ENCODE measurements around the gene CAB39L.

DNA sequence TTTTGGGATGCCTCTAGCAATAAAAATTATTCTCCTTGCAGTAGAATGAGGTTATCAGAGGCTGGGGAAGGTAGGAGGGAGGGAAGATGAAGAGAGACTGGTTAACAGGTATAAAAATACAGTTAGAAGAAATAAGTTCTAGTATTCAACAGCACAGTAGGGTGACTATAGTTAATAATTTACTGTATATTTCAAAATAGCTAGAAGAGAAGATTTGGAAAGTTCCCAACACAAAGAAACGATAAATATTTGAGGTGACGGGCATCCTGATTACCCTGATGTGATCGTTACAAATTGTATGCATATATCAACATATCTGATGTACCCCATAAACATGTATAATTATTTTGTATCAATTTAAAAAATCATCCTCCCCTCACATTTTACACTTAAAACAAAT lies 102.3 kb downstream of the CAB39L start:
- TF ChIP-seq POLR2A (IDR thresholded peaks at IDR 0.05; ENCODE audit: low read depth, low read length) (no peak), RCOR1 (IDR thresholded peaks at IDR 0.05; ENCODE audit: insufficient replicate concordance, low read length) (no peak), RAD21 (IDR thresholded peaks at IDR 0.05; ENCODE audit: low read length) (no peak), SMC3 (IDR thresholded peaks at IDR 0.05; ENCODE audit: low read depth, low read length) (no peak)
- TF ChIP-seq, protein P1, sequence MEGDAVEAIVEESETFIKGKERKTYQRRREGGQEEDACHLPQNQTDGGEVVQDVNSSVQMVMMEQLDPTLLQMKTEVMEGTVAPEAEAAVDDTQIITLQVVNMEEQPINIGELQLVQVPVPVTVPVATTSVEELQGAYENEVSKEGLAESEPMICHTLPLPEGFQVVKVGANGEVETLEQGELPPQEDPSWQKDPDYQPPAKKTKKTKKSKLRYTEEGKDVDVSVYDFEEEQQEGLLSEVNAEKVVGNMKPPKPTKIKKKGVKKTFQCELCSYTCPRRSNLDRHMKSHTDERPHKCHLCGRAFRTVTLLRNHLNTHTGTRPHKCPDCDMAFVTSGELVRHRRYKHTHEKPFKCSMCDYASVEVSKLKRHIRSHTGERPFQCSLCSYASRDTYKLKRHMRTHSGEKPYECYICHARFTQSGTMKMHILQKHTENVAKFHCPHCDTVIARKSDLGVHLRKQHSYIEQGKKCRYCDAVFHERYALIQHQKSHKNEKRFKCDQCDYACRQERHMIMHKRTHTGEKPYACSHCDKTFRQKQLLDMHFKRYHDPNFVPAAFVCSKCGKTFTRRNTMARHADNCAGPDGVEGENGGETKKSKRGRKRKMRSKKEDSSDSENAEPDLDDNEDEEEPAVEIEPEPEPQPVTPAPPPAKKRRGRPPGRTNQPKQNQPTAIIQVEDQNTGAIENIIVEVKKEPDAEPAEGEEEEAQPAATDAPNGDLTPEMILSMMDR (conservative IDR thresholded peaks at IDR 0.05; ENCODE audit: low read depth, low read length): no peak
